HepG2 (cell line): ENCODE results near the gene HSD17B8. TPM values are rescaled to one million over a fixed set of nuclear protein-coding genes. Genes with fewer than 3 reads are reported as not detected.

Experiments
- HDAC1 ChIP-seq: sonication (generic); formaldehyde crosslinking; IDR thresholded peaks from 2 replicates; pipeline ENCODE4 v1.5.1; 2020; ENCODE audit warnings: mild to moderate bottlenecking, missing genetic modification reagents
- HDAC6 ChIP-seq: fragments of 200-600 bp; sonication (generic); IDR thresholded peaks from 2 replicates; pipeline ENCODE4 v1.7.0; 2017; ENCODE audit warnings: mild to moderate bottlenecking, antibody characterized with exemption, low read length, low read depth
- HOXA3 ChIP-seq: sonication (generic); formaldehyde crosslinking; IDR thresholded peaks from 2 replicates; pipeline ENCODE4 v1.5.0; 2020; ENCODE audit warnings: missing genetic modification reagents
- KAT8 ChIP-seq: IDR thresholded peaks from 2 replicates; pipeline ENCODE4 v1.6.1; 2016; ENCODE audit warnings: missing genetic modification reagents, missing compliant biosample characterization
- RFXAP ChIP-seq: sonication (generic); formaldehyde crosslinking; IDR thresholded peaks from 2 replicates; pipeline ENCODE4 v1.4.0; 2020; ENCODE audit warnings: missing genetic modification reagents, borderline replicate concordance
- SAFB2 ChIP-seq: sonication (generic); formaldehyde crosslinking; IDR thresholded peaks from 2 replicates; pipeline ENCODE4 v1.5.1; 2020; ENCODE audit warnings: missing genetic modification reagents, low read depth, mild to moderate bottlenecking, borderline replicate concordance
- WIZ ChIP-seq: sonication (generic); formaldehyde crosslinking; IDR thresholded peaks from 2 replicates; pipeline ENCODE4 v1.5.1; 2020; ENCODE audit warnings: mild to moderate bottlenecking, missing genetic modification reagents
- ZBTB20 ChIP-seq: sonication (generic); formaldehyde crosslinking; IDR thresholded peaks from 2 replicates; pipeline ENCODE4 v1.8.1; 2023; ENCODE audit warnings: missing genetic modification reagents, low read depth, mild to moderate bottlenecking, borderline replicate concordance
- ZNF768 ChIP-seq: sonication (generic); formaldehyde crosslinking; IDR thresholded peaks from 2 replicates; pipeline ENCODE4 v1.4.0; 2020; ENCODE audit warnings: missing genetic modification reagents
- polyA plus RNA-seq, 8 experiments: library from polyadenylated mRNA; depleted of rRNA in 3 of 8; stranded (reverse) in 7 of 8; unstranded in 1 of 8; fragments of >200 nt; fragmentation: Illumina TruSeq in 4 of 8; extraction: Trizol in 4 of 8; gene quantifications; 2 replicates each; pipeline versions ENCODE4 v1.2.1 to v1.2.3, GENCODE V29; 2011 to 2016; ENCODE audit warnings: low read depth in 4 of 8, missing spikeins in 1 of 8, mixed read lengths in 1 of 8; ENCODE audit not compliant: insufficient read depth in 1 of 8
- total RNA-seq, 5 experiments: library from RNA; depleted of rRNA; stranded (reverse); fragments of >200 nt; fragmentation: Illumina TruSeq; extraction: Trizol; gene quantifications; 2 replicates each; pipeline ENCODE4 v1.2.3, GENCODE V29; 2016; ENCODE audit warnings: low read depth in 1 of 5
- TF ChIP-seq, protein P1 (sequence below): sonication (generic); formaldehyde crosslinking; IDR thresholded peaks from 2 replicates; pipeline ENCODE4 v1.5.0; 2020; ENCODE audit warnings: missing genetic modification reagents
- TF ChIP-seq, protein P2 (sequence below): fragments of 450-650 bp; IDR thresholded peaks from 2 replicates; pipeline ENCODE4 v1.6.1; 2017; ENCODE audit warnings: mild to moderate bottlenecking
- TF ChIP-seq, protein P3 (sequence below): sonication (generic); formaldehyde crosslinking; IDR thresholded peaks from 2 replicates; pipeline ENCODE4 v1.4.0; 2020; ENCODE audit warnings: low read depth, mild to moderate bottlenecking, missing genetic modification reagents
- TF ChIP-seq, protein P4 (sequence below): IDR thresholded peaks from 2 replicates; pipeline ENCODE4 v1.6.1; 2016; ENCODE audit warnings: missing genetic modification reagents, missing compliant biosample characterization
- TF ChIP-seq, protein P5 (sequence below): sonication (generic); formaldehyde crosslinking; IDR thresholded peaks from 2 replicates; pipeline ENCODE4 v1.5.0; 2020; ENCODE audit warnings: mild to moderate bottlenecking, missing genetic modification reagents, borderline replicate concordance

Gene HSD17B8
- total and polyA plus RNA-seq, 2 of the 13 experiments (the other 11 are each of a cell fraction or from before 2014, with no cell fraction given): 12.6 to 20.1 TPM

DNA sequence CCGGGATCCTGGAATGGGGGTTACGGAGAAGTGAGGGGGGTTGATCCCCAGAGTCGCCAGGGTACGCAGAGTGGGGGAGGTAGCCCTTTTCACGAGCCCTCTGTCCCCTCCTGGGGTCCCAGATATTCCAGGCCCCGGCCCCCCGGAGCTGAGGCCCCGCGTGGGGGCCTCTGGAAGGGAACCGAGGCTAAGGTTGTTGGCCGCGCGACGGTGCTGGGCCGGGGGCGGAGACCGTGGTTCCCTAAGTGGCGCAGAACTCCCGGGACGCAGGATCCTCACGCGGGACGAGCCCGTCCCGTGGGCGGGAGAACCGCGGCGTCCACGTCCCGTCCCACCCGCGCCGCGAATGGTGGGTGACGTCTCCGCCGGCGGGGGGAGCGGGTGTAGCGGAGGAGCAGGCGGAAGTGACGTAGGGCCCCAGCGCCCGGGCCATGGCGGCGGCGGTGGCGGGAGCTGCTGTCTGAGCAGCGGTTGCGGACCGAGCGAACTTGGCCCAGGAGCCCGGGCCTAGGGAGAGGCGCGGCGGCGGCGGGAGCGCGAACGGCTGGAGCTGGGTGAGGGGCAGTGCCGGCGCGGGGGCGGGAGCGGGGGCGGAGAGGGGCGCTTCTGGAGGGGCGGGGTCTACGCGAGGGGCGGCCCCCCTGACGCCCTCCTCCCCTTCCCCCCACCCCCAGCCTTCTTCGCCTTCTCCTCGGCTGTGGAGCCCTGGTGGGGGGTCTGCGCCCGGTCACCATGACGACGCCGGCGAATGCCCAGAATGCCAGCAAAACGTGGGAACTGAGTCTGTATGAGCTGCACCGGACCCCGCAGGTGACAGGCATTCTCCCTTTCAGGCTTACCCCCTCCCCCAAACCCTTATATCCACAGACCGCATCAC lies 3.9 kb downstream of the HSD17B8 start, which contains the start of gene RING1 (continued):
- TF ChIP-seq RFXAP (CRISPR knock-in tag): peak; percentile 65; the same call in 1 of the 2 replicates
- TF ChIP-seq, protein P1, sequence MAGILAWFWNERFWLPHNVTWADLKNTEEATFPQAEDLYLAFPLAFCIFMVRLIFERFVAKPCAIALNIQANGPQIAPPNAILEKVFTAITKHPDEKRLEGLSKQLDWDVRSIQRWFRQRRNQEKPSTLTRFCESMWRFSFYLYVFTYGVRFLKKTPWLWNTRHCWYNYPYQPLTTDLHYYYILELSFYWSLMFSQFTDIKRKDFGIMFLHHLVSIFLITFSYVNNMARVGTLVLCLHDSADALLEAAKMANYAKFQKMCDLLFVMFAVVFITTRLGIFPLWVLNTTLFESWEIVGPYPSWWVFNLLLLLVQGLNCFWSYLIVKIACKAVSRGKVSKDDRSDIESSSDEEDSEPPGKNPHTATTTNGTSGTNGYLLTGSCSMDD: no peak; the same call in 1 of the 2 replicates
- TF ChIP-seq, protein P2, sequence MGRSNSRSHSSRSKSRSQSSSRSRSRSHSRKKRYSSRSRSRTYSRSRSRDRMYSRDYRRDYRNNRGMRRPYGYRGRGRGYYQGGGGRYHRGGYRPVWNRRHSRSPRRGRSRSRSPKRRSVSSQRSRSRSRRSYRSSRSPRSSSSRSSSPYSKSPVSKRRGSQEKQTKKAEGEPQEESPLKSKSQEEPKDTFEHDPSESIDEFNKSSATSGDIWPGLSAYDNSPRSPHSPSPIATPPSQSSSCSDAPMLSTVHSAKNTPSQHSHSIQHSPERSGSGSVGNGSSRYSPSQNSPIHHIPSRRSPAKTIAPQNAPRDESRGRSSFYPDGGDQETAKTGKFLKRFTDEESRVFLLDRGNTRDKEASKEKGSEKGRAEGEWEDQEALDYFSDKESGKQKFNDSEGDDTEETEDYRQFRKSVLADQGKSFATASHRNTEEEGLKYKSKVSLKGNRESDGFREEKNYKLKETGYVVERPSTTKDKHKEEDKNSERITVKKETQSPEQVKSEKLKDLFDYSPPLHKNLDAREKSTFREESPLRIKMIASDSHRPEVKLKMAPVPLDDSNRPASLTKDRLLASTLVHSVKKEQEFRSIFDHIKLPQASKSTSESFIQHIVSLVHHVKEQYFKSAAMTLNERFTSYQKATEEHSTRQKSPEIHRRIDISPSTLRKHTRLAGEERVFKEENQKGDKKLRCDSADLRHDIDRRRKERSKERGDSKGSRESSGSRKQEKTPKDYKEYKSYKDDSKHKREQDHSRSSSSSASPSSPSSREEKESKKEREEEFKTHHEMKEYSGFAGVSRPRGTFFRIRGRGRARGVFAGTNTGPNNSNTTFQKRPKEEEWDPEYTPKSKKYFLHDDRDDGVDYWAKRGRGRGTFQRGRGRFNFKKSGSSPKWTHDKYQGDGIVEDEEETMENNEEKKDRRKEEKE: no peak
- TF ChIP-seq, protein P3, sequence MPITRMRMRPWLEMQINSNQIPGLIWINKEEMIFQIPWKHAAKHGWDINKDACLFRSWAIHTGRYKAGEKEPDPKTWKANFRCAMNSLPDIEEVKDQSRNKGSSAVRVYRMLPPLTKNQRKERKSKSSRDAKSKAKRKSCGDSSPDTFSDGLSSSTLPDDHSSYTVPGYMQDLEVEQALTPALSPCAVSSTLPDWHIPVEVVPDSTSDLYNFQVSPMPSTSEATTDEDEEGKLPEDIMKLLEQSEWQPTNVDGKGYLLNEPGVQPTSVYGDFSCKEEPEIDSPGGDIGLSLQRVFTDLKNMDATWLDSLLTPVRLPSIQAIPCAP (CRISPR knock-in tag): no peak
- TF ChIP-seq WIZ (CRISPR knock-in tag): peak; percentile 75; the same call in 1 of the 2 replicates
- TF ChIP-seq HOXA3 (CRISPR knock-in tag): peak; percentile 99
- TF ChIP-seq, protein P4, sequence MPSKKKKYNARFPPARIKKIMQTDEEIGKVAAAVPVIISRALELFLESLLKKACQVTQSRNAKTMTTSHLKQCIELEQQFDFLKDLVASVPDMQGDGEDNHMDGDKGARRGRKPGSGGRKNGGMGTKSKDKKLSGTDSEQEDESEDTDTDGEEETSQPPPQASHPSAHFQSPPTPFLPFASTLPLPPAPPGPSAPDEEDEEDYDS (CRISPR knock-in tag): peak; percentile 83
- TF ChIP-seq, protein P5, sequence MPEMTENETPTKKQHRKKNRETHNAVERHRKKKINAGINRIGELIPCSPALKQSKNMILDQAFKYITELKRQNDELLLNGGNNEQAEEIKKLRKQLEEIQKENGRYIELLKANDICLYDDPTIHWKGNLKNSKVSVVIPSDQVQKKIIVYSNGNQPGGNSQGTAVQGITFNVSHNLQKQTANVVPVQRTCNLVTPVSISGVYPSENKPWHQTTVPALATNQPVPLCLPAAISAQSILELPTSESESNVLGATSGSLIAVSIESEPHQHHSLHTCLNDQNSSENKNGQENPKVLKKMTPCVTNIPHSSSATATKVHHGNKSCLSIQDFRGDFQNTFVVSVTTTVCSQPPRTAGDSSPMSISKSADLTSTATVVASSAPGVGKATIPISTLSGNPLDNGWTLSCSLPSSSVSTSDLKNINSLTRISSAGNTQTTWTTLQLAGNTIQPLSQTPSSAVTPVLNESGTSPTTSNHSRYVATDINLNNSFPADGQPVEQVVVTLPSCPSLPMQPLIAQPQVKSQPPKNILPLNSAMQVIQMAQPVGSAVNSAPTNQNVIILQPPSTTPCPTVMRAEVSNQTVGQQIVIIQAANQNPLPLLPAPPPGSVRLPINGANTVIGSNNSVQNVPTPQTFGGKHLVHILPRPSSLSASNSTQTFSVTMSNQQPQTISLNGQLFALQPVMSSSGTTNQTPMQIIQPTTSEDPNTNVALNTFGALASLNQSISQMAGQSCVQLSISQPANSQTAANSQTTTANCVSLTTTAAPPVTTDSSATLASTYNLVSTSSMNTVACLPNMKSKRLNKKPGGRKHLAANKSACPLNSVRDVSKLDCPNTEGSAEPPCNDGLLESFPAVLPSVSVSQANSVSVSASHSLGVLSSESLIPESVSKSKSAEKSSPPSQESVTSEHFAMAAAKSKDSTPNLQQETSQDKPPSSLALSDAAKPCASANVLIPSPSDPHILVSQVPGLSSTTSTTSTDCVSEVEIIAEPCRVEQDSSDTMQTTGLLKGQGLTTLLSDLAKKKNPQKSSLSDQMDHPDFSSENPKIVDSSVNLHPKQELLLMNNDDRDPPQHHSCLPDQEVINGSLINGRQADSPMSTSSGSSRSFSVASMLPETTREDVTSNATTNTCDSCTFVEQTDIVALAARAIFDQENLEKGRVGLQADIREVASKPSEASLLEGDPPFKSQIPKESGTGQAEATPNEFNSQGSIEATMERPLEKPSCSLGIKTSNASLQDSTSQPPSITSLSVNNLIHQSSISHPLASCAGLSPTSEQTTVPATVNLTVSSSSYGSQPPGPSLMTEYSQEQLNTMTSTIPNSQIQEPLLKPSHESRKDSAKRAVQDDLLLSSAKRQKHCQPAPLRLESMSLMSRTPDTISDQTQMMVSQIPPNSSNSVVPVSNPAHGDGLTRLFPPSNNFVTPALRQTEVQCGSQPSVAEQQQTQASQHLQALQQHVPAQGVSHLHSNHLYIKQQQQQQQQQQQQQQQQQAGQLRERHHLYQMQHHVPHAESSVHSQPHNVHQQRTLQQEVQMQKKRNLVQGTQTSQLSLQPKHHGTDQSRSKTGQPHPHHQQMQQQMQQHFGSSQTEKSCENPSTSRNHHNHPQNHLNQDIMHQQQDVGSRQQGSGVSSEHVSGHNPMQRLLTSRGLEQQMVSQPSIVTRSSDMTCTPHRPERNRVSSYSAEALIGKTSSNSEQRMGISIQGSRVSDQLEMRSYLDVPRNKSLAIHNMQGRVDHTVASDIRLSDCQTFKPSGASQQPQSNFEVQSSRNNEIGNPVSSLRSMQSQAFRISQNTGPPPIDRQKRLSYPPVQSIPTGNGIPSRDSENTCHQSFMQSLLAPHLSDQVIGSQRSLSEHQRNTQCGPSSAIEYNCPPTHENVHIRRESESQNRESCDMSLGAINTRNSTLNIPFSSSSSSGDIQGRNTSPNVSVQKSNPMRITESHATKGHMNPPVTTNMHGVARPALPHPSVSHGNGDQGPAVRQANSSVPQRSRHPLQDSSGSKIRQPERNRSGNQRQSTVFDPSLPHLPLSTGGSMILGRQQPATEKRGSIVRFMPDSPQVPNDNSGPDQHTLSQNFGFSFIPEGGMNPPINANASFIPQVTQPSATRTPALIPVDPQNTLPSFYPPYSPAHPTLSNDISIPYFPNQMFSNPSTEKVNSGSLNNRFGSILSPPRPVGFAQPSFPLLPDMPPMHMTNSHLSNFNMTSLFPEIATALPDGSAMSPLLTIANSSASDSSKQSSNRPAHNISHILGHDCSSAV (CRISPR knock-in tag): no peak
- TF ChIP-seq HDAC6: no peak
- peak; percentile 82 for TF ChIP-seq KAT8 (CRISPR knock-in tag)
- TF ChIP-seq ZBTB20 (CRISPR knock-in tag): peak; percentile 64; the same call in 1 of the 2 replicates
- peak; percentile 97 for TF ChIP-seq SAFB2 (CRISPR knock-in tag)
- peak; percentile 74 for TF ChIP-seq ZNF768 (CRISPR knock-in tag)
- peak; percentile 93 for TF ChIP-seq HDAC1 (CRISPR knock-in tag)
